Skin of body (tissue), 2 donors: ENCODE measurements around the gene MGAT5B. TPM values are rescaled to one million over a fixed set of nuclear protein-coding genes. Genes with fewer than 3 reads are reported as not detected.

Source experiments
- DNase-seq: peaks from one replicate; lab custom pipeline; 2025; lab: John Stamatoyannopoulos, UW
- total RNA-seq: library from RNA; depleted of rRNA; stranded (reverse); fragments of >200 nt; gene quantifications from one replicate; pipeline ENCODE4 v1.2.3, GENCODE V29; 2014

MGAT5B gene
- total RNA-seq, 1 donor from 2014 or later: 0.69 TPM

- DNase-seq: no peak
These were observed 35.4 kb downstream of the MGAT5B start for GRCh38 chr17:76903631-76904030.

- DNase-seq: no peak
These were observed 35.9 kb downstream of the MGAT5B start for GRCh38 chr17:76904116-76904515.

- DNase-seq: no peak
These were observed 36.8 kb downstream of the MGAT5B start for GRCh38 chr17:76905036-76905435.

- no peak for DNase-seq
These were observed 37.6 kb downstream of the MGAT5B start for GRCh38 chr17:76905836-76906235.

- DNase-seq: no peak
These were observed 38.3 kb downstream of the MGAT5B start for GRCh38 chr17:76906463-76906862.

GRCh38 chr17:76907352-76907751 lies 39.1 kb downstream of the MGAT5B start:
- DNase-seq: no peak

- DNase-seq: no peak
These were observed 42.0 kb downstream of the MGAT5B start for GRCh38 chr17:76909971-76910760.

GRCh38 chr17:76911299-76912017 lies 43.3 kb downstream of the MGAT5B start:
- DNase-seq: no peak

GRCh38 chr17:76912421-76913164 lies 44.4 kb downstream of the MGAT5B start:
- DNase-seq: no peak

GRCh38 chr17:76914937-76915336 lies 46.7 kb downstream of the MGAT5B start:
- no peak for DNase-seq

- DNase-seq: no peak
These were observed 47.8 kb downstream of the MGAT5B start for GRCh38 chr17:76915840-76916510.

GRCh38 chr17:76917829-76918228 lies 49.6 kb downstream of the MGAT5B start:
- DNase-seq: no peak

GRCh38 chr17:76918811-76919210 lies 50.6 kb downstream of the MGAT5B start:
- no peak for DNase-seq

- DNase-seq: no peak
These were observed 52.3 kb downstream of the MGAT5B start for GRCh38 chr17:76920364-76921139.

GRCh38 chr17:76921340-76922036 lies 53.3 kb downstream of the MGAT5B start:
- no peak for DNase-seq

- no peak for DNase-seq
These were observed 53.9 kb downstream of the MGAT5B start for GRCh38 chr17:76922084-76922483.

GRCh38 chr17:76922967-76923366 lies 54.8 kb downstream of the MGAT5B start:
- no peak for DNase-seq

GRCh38 chr17:76923491-76923890 lies 55.3 kb downstream of the MGAT5B start:
- no peak for DNase-seq

- no peak for DNase-seq
These were observed 56.4 kb downstream of the MGAT5B start for GRCh38 chr17:76924345-76925342.
